Heart left ventricle (tissue), 13 donors: ENCODE results near the gene GOLGA6C.

Source experiments
- POLR2A ChIP-seq, 2 donors: fragments of 450-650 bp; IDR thresholded peaks; one replicate each; pipeline ENCODE4 v1.6.1; 2017; ENCODE audit warnings: antibody characterized with exemption in 2 of 2, mild to moderate bottlenecking in 2 of 2, moderate library complexity in 2 of 2
- TF ChIP-seq, protein P1 (sequence below), 12 donors: fragments of 200-600 bp; sonication (generic) in 4 of 12; IDR thresholded peaks; one replicate each; pipeline versions ENCODE4 v1.5.0 to v1.8.0; 2018 to 2022; ENCODE audit warnings: antibody characterized with exemption in 12 of 12, mild to moderate bottlenecking in 5 of 12
- donor health status: ischemic (EF 13 %, LVEDD 7.1; RV severe dilation, severe dysfunction).
- donor health status: DM: no; HTN: yes; CAD: no.
- donor health status: DM: no; HTN: no; CAD: no.
- donor health status: ischemic (EF 25% LVEDD 6.9; RV normal size, moderate dysfunction).
- donor health status: ischemic (EF 25% LVEDD 5.7; RV mildly dilated, moderate dysfunction).
- donor health status: ischemic (EF 35%, LVEDD 5.7; RV mildly dilated, moderate dysfunction).
- donor health status: nonischemic (EF 11% LVEDD 7.7; RV severe dilation, severe dysfunction).
- donor health status: DM: yes; HTN: yes; CAD: no.
- donor health status: PGD.
- donor health status: ischemic (EF 29% LVEDD 5.4; RV normal size, mild dysfunction).
- donor health status: nonischemic (EF 23%, LVEDD 6.1; RV moderate dilation, normal function).

DNA sequence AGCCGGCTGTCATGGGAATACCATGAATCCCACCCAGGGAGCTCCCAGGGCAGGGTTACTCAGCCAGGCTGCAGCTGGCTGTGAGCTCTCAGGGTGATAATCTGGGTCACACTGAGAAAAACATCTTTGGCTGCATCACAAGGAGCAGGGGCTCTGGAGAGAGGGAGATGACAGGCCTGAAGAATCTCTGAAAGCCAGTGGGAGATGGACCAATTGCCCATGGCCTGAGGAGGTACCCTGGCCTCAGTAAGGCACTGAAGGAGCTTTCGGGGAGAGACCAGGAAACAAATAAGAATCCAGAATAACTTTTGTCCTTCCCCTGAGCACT, 28.2 kb upstream of the GOLGA6C start:
- TF ChIP-seq, protein P1, sequence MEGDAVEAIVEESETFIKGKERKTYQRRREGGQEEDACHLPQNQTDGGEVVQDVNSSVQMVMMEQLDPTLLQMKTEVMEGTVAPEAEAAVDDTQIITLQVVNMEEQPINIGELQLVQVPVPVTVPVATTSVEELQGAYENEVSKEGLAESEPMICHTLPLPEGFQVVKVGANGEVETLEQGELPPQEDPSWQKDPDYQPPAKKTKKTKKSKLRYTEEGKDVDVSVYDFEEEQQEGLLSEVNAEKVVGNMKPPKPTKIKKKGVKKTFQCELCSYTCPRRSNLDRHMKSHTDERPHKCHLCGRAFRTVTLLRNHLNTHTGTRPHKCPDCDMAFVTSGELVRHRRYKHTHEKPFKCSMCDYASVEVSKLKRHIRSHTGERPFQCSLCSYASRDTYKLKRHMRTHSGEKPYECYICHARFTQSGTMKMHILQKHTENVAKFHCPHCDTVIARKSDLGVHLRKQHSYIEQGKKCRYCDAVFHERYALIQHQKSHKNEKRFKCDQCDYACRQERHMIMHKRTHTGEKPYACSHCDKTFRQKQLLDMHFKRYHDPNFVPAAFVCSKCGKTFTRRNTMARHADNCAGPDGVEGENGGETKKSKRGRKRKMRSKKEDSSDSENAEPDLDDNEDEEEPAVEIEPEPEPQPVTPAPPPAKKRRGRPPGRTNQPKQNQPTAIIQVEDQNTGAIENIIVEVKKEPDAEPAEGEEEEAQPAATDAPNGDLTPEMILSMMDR (IDR thresholded peaks at IDR 0.05), result no peak
- no peak for TF ChIP-seq POLR2A (IDR thresholded peaks at IDR 0.05)
